Measurements from ENCODE around the gene NANOGP8.

GRCh38 chr15:35054380-35054779 is 30.7 kb downstream of the NANOGP8 start:
- TF ChIP-seq POLR2AphosphoS5 (IDR thresholded peaks at IDR 0.05; ENCODE audit: borderline replicate concordance, low read depth, low read length) (no peak), EZH2 (IDR thresholded peaks at IDR 0.05) (no peak), FOXP2 (optimal IDR thresholded peaks at IDR 0.05; ENCODE audit: control extremely low read depth, extremely low read length, insufficient read depth) (no peak)
